Measurements from ENCODE around the gene NFIC. TPM values are rescaled to one million over a fixed set of nuclear protein-coding genes. Genes with fewer than 3 reads are reported as not detected.

Gene NFIC
- total and polyA plus RNA-seq, 2 of the 4 experiments (the other 2 are of a cell fraction): 21.9 to 32.1 TPM

- H2AK5ac ChIP-seq (ENCODE audit: low read depth, low read length): peak overlapping the region; percentile 94
- peak overlapping the region; percentile 51 to 74; a peak in 2 of 4 replicates for H4K8ac ChIP-seq (ENCODE audit: low read depth in 2 of 2, low read length in 2 of 2)
- H3K79me1 ChIP-seq (ENCODE audit: low read depth in 1 of 2, low read length in 2 of 2): peaks cover 37 to 71% of the 10 kb centered on the region in 2 experiments
- peak overlapping the region; percentile 68; the same call in 1 of the 2 replicates for H2BK120ac ChIP-seq (ENCODE audit: low read depth, low read length)
- intact Hi-C loops (cut with micrococcal nuclease) (no loop called here), dilution Hi-C loops (cut with HindIII; ENCODE audit: low sequenced_read_pairs, unreplicated experiment) (no loop called here), in situ Hi-C loops (cut with MboI; ENCODE audit: low sequenced_read_pairs) (no loop called here)
- peak overlapping the region; percentile 70; the same call in 1 of the 2 replicates for H3K14ac ChIP-seq (replicated peaks; ENCODE audit: low read depth, low read length)
- H2BK5ac ChIP-seq (ENCODE audit: low read depth, low read length, poor library complexity, severe bottlenecking): peak overlapping the region; percentile 63
- CTCF ChIA-PET: no interaction called here
- H3K27ac ChIP-seq (ENCODE audit: insufficient read depth, low read length): peak overlapping the region; percentile 51
- H3K27me3 ChIP-seq (ENCODE audit: control insufficient read depth, insufficient read depth, low read length): no peaks in the 10 kb centered on the region
- peaks cover 43% of the 10 kb centered on the region for H3K36me3 ChIP-seq (ENCODE audit: control insufficient read depth, insufficient read depth, low read length)
- H3K4ac ChIP-seq (ENCODE audit: low read depth, low read length): peak overlapping the region; percentile 67
- peak overlapping the region; percentile 72 for H2AFZ ChIP-seq (replicated peaks; ENCODE audit: low read length, poor library complexity)
- no peak overlapping the region for H3K56ac ChIP-seq (ENCODE audit: extremely low read depth, insufficient read depth, low read length)
- H2BK15ac ChIP-seq (ENCODE audit: low read depth, low read length): peak overlapping the region; percentile 90
- H3K9ac ChIP-seq (ENCODE audit: low read depth, low read length): peak overlapping the region; percentile 24; the same call in 1 of the 2 replicates
- DNase-seq (peak; percentile 94), ATAC-seq (ENCODE audit: low read depth) (peak; percentile 90)
- H3K9me1 ChIP-seq (ENCODE audit: insufficient read depth, low read length): peaks cover 6% of the 10 kb centered on the region; the same call in 1 of the 2 replicates
- H3K4me2 ChIP-seq (ENCODE audit: low read depth, low read length): 0 out of 2 replicates have a peak overlapping the region, but pooled peaks have one; percentile 17
- H3K4me1 ChIP-seq (ENCODE audit: control insufficient read depth, insufficient read depth, low read length): peaks cover 29% of the 10 kb centered on the region
- H4K20me1 ChIP-seq (ENCODE audit: insufficient read depth, low read length): peaks cover 49% of the 10 kb centered on the region
- H4K91ac ChIP-seq (ENCODE audit: insufficient read depth, low read depth, low read length): peak overlapping the region; percentile 68
- peak overlapping the region; percentile 90 for H2AK9ac ChIP-seq (replicated peaks; ENCODE audit: low read depth, low read length, poor library complexity)
- no peak overlapping the region; the same call in 1 of the 2 replicates for H4K5ac ChIP-seq (ENCODE audit: low read depth, low read length)
- H3K18ac ChIP-seq (ENCODE audit: low read depth, low read length): no peak overlapping the region
- H3K4me3 ChIP-seq (ENCODE audit: insufficient read depth, low read depth, low read length): no peak overlapping the region
- peak overlapping the region; percentile 24; the same call in 1 of the 2 replicates for H3K23ac ChIP-seq (ENCODE audit: low read depth, low read length)
- BruUV-seq (replicated peaks): no TSS peak
- peak overlapping the region; percentile 18; the same call in 1 of the 2 replicates for H2BK20ac ChIP-seq (ENCODE audit: low read depth, low read length)
- no peaks in the 10 kb centered on the region for H3K9me3 ChIP-seq (ENCODE audit: control insufficient read depth, insufficient read depth, low read length)
- peak; percentile 95 for TF ChIP-seq MAZ (IDR thresholded peaks at IDR 0.05; ENCODE audit: borderline replicate concordance, low read depth, low read length)
- TF ChIP-seq CHD1 (IDR thresholded peaks at IDR 0.05; ENCODE audit: low read depth, low read length): no peak
- 0 out of 2 replicates have a peak, but pooled peaks have one; percentile 19 for TF ChIP-seq USF2 (IDR thresholded peaks at IDR 0.05; ENCODE audit: low read depth, low read length)
- peak; percentile 97 for TF ChIP-seq MAFK (IDR thresholded peaks at IDR 0.05; ENCODE audit: low read depth, low read length)
- peak; percentile 11; the same call in 1 of the 2 replicates for TF ChIP-seq CEBPB (IDR thresholded peaks at IDR 0.05; ENCODE audit: low read depth, low read length)
- no peak for TF ChIP-seq CTCF (conservative IDR thresholded peaks at IDR 0.05; ENCODE audit: low read depth, low read length)
- peak; percentile 55; the same call in 1 of the 2 replicates for TF ChIP-seq BHLHE40 (IDR thresholded peaks at IDR 0.05; ENCODE audit: low read depth, low read length)
- peak; percentile 34; the same call in 1 of the 2 replicates for TF ChIP-seq POLR2A (IDR thresholded peaks at IDR 0.05; ENCODE audit: low read depth, low read length)
- no peak for TF ChIP-seq RFX5 (IDR thresholded peaks at IDR 0.05; ENCODE audit: low read depth, low read length)
- peak; percentile 72; the same call in 1 of the 2 replicates for TF ChIP-seq MXI1 (IDR thresholded peaks at IDR 0.05; ENCODE audit: borderline replicate concordance, low read depth, low read length)
- 40% methylated on average over 6 of the region's 26 CpGs; no CpG with 5 or more reads in 1 of the 2 experiments for WGBS, 2 experiments (ENCODE audit: extremely low coverage in 2 of 2, insufficient read length in 1 of 2)
- POLR2A ChIA-PET (ENCODE audit: unreplicated experiment): no interaction called here
These were observed 92.9 kb downstream of the NFIC start for GRCh38 chr19:3459089-3459881.
